MM.1S (cell line): ENCODE data around the gene TIAM1.

Source experiments
- DNase-seq: peaks from one replicate; pipeline ENCODE4 v3.0.0-alpha.2; 2015
- H2AFZ ChIP-seq: fragments of 300-600 bp; sonication (generic); 2 replicates; pipeline ENCODE4 v1.6.0; 2016; ENCODE audit warnings: antibody characterized with exemption, low read length
- H3F3A ChIP-seq: fragments of 300-600 bp; sonication (generic); 2 replicates; pipeline ENCODE4 v1.6.1; 2016; ENCODE audit warnings: mild to moderate bottlenecking, antibody characterized with exemption, low read length, moderate library complexity, mixed read lengths; ENCODE audit not compliant: insufficient read depth
- H3K27ac ChIP-seq: fragments of 300-600 bp; sonication (generic); 2 replicates; pipeline ENCODE4 v1.5.1; 2016; ENCODE audit warnings: mild to moderate bottlenecking, low read length
- H3K27me3 ChIP-seq: fragments of 300-600 bp; sonication (generic); replicated peaks from 2 replicates; pipeline ENCODE4 v1.6.0; 2016; ENCODE audit warnings: low read length; ENCODE audit not compliant: insufficient read depth
- H3K36me3 ChIP-seq: fragments of 300-600 bp; sonication (generic); replicated peaks from 2 replicates; pipeline ENCODE4 v1.6.1; 2016; ENCODE audit warnings: mild to moderate bottlenecking, low read length, mixed read lengths; ENCODE audit not compliant: insufficient read depth
- H3K4me1 ChIP-seq: fragments of 300-600 bp; sonication (generic); 2 replicates; pipeline ENCODE4 v1.6.1; 2016; ENCODE audit warnings: low read length, mixed read lengths
- H3K4me2 ChIP-seq: fragments of 300-600 bp; sonication (generic); 2 replicates; pipeline ENCODE4 v1.6.0; 2016; ENCODE audit warnings: low read depth, low read length
- H3K4me3 ChIP-seq: fragments of 300-600 bp; sonication (generic); 2 replicates; pipeline ENCODE4 v1.5.1; 2016; ENCODE audit warnings: low read length, mixed read lengths
- H3K79me2 ChIP-seq: fragments of 300-600 bp; sonication (generic); 2 replicates; pipeline ENCODE4 v1.6.1; 2016; ENCODE audit warnings: mixed run types, low read length, mixed read lengths
- H3K9ac ChIP-seq: fragments of 300-600 bp; sonication (generic); 2 replicates; pipeline ENCODE4 v1.6.1; 2016; ENCODE audit warnings: low read length, mixed read lengths
- H3K9me2 ChIP-seq: fragments of 300-600 bp; sonication (generic); replicated peaks from 2 replicates; pipeline ENCODE4 v1.6.1; 2016; ENCODE audit warnings: mild to moderate bottlenecking, low read length, mixed read lengths; ENCODE audit not compliant: insufficient read depth
- H3K9me3 ChIP-seq: fragments of 300-600 bp; sonication (generic); replicated peaks from 2 replicates; pipeline ENCODE4 v1.6.1; 2016; ENCODE audit warnings: mild to moderate bottlenecking, low read length, mixed read lengths; ENCODE audit not compliant: insufficient read depth
- H4K20me1 ChIP-seq: fragments of 300-600 bp; sonication (generic); 2 replicates; pipeline ENCODE4 v1.6.1; 2016; ENCODE audit warnings: mild to moderate bottlenecking, low read length, moderate library complexity, mixed read lengths; ENCODE audit not compliant: insufficient read depth
- CTCF ChIP-seq: fragments of 300-600 bp; sonication (generic); IDR thresholded peaks from 2 replicates; pipeline ENCODE4 v1.5.1; 2016; ENCODE audit warnings: antibody characterized with exemption, low read length, mixed read lengths
- EZH2 ChIP-seq: fragments of 300-600 bp; sonication (generic); optimal IDR thresholded peaks from 2 replicates; pipeline ENCODE3; 2017; ENCODE audit warnings: low read depth, mild to moderate bottlenecking, antibody characterized with exemption, low read length, mixed read lengths
- EZH2phosphoT487 ChIP-seq: fragments of 300-600 bp; sonication (generic); IDR thresholded peaks from 2 replicates; pipeline ENCODE4 v1.6.1; 2018; ENCODE audit warnings: antibody characterized with exemption, low read length

The TIAM1 gene

GRCh38 chr21:31193761-31194160, 150.3 kb downstream of the TIAM1 start:
- Histone ChIP-seq H3K4me1 (no peaks in the 10 kb centered on the region), H3K9me2 (no peaks in the 10 kb centered on the region), H2AFZ (no peak overlapping the region), H3K4me2 (no peak overlapping the region), H3K9me3 (no peaks in the 10 kb centered on the region), H3K27ac (no peak overlapping the region), H4K20me1 (no peaks in the 10 kb centered on the region), H3K4me3 (no peak overlapping the region), H3F3A (no peaks in the 10 kb centered on the region), H3K36me3 (no peaks in the 10 kb centered on the region), H3K79me2 (no peaks in the 10 kb centered on the region), H3K27me3 (no peaks in the 10 kb centered on the region), H3K9ac (no peak overlapping the region)
- TF ChIP-seq EZH2phosphoT487 (no peak), EZH2 (no peak), CTCF (no peak)
- no peak for DNase-seq

GRCh38 chr21:31191553-31191952, 152.5 kb downstream of the TIAM1 start:
- TF ChIP-seq CTCF (no peak), EZH2 (no peak), EZH2phosphoT487 (no peak)

GRCh38 chr21:31190516-31190915, 153.5 kb downstream of the TIAM1 start:
- no peaks in the 10 kb centered on the region for H4K20me1 ChIP-seq
- H3K79me2 ChIP-seq = no peaks in the 10 kb centered on the region
- H3K4me1 ChIP-seq = no peaks in the 10 kb centered on the region
- no peaks in the 10 kb centered on the region for H3K27me3 ChIP-seq
- no peak overlapping the region for H2AFZ ChIP-seq
- no peak overlapping the region for H3K4me3 ChIP-seq
- TF ChIP-seq CTCF (no peak), EZH2phosphoT487 (no peak), EZH2 (no peak)
- no peak for DNase-seq
- H3K9me2 ChIP-seq = no peaks in the 10 kb centered on the region
- H3K27ac ChIP-seq = no peak overlapping the region
- H3K9me3 ChIP-seq = no peaks in the 10 kb centered on the region
- H3K36me3 ChIP-seq = no peaks in the 10 kb centered on the region; the same call in 1 of the 2 replicates
- no peak overlapping the region for H3K9ac ChIP-seq
- H3K4me2 ChIP-seq = no peak overlapping the region
- no peaks in the 10 kb centered on the region for H3F3A ChIP-seq

More at GRCh38 chr21:31191553-31191952, 152.5 kb downstream of the TIAM1 start:
- H3K27ac ChIP-seq = no peak overlapping the region
- H3K9me3 ChIP-seq = no peaks in the 10 kb centered on the region
- H3K9ac ChIP-seq = no peak overlapping the region
- H3K36me3 ChIP-seq = no peaks in the 10 kb centered on the region; the same call in 1 of the 2 replicates
- no peaks in the 10 kb centered on the region for H3F3A ChIP-seq
- no peak for DNase-seq
- no peak overlapping the region for H2AFZ ChIP-seq
- H3K79me2 ChIP-seq = no peaks in the 10 kb centered on the region
- no peaks in the 10 kb centered on the region for H4K20me1 ChIP-seq
- no peaks in the 10 kb centered on the region for H3K9me2 ChIP-seq
- H3K4me1 ChIP-seq = no peaks in the 10 kb centered on the region
- no peaks in the 10 kb centered on the region for H3K27me3 ChIP-seq
- H3K4me2 ChIP-seq = no peak overlapping the region
- no peak overlapping the region for H3K4me3 ChIP-seq
